Ishikawa (cell line): ENCODE results near the gene PRG3.

Experiments
- CEBPB ChIP-seq: IDR thresholded peaks from 2 replicates; pipeline ENCODE4 v1.6.1; 2012
- CREB1 ChIP-seq: IDR thresholded peaks from 2 replicates; pipeline ENCODE4 v1.6.1; 2012; ENCODE audit warnings: low read depth
- EGR1 ChIP-seq: IDR thresholded peaks from 2 replicates; pipeline ENCODE4 v1.6.1; 2012
- EP300 ChIP-seq: IDR thresholded peaks from 2 replicates; pipeline ENCODE4 v1.6.1; 2012; ENCODE audit warnings: borderline replicate concordance
- FOXM1 ChIP-seq: IDR thresholded peaks from 2 replicates; pipeline ENCODE4 v1.6.1; 2012; ENCODE audit warnings: low read depth, borderline replicate concordance
- MAX ChIP-seq: IDR thresholded peaks from 2 replicates; pipeline ENCODE4 v1.6.1; 2012
- NFIC ChIP-seq: IDR thresholded peaks from 2 replicates; pipeline ENCODE4 v1.6.1; 2012
- RAD21 ChIP-seq: IDR thresholded peaks from 2 replicates; pipeline ENCODE4 v1.6.1; 2012; ENCODE audit warnings: low read depth
- REST ChIP-seq: IDR thresholded peaks from 2 replicates; pipeline ENCODE4 v1.6.1; 2012; ENCODE audit warnings: low read depth, mild to moderate bottlenecking
- TAF1 ChIP-seq: IDR thresholded peaks from 2 replicates; pipeline ENCODE4 v1.6.1; 2012; ENCODE audit warnings: low read depth, mild to moderate bottlenecking
- TCF12 ChIP-seq: IDR thresholded peaks from 2 replicates; pipeline ENCODE4 v1.6.1; 2012; ENCODE audit warnings: low read depth
- TEAD4 ChIP-seq: IDR thresholded peaks from 2 replicates; pipeline ENCODE4 v1.6.1; 2012
- USF1 ChIP-seq: IDR thresholded peaks from 2 replicates; pipeline ENCODE4 v1.6.1; 2012
- YY1 ChIP-seq: IDR thresholded peaks from 2 replicates; pipeline ENCODE4 v1.6.1; 2012; ENCODE audit warnings: low read depth
- ZBTB7A ChIP-seq: IDR thresholded peaks from 2 replicates; pipeline ENCODE4 v1.6.1; 2012; ENCODE audit warnings: low read depth

The PRG3 gene

GRCh38 chr11:57416436-57416835 is 35.5 kb upstream of the PRG3 start:
- TF ChIP-seq EP300 (no peak), MAX (no peak), YY1 (no peak), FOXM1 (no peak), TCF12 (no peak), REST (no peak)

- TF ChIP-seq TAF1 (no peak), MAX (no peak), RAD21 (no peak)
Measured at GRCh38 chr11:57414612-57415212, 33.8 kb upstream of the PRG3 start.

- no peak for TF ChIP-seq CREB1
- no peak for TF ChIP-seq EP300
- no peak for TF ChIP-seq EGR1
- no peak for TF ChIP-seq CEBPB
- no peak for TF ChIP-seq YY1
- TF ChIP-seq MAX: no peak
Measured at GRCh38 chr11:57413681-57414080, 32.7 kb upstream of the PRG3 start.

GRCh38 chr11:57410287-57410686 is 29.3 kb upstream of the PRG3 start:
- TF ChIP-seq YY1 (no peak), TEAD4 (no peak)

GRCh38 chr11:57409321-57410100 is 28.6 kb upstream of the PRG3 start:
- TF ChIP-seq EP300 (no peak), FOXM1 (no peak), TEAD4 (no peak), TCF12 (no peak), REST (no peak), MAX (no peak), NFIC (no peak), ZBTB7A (no peak), CREB1 (no peak), USF1 (no peak), CEBPB (no peak), RAD21 (no peak), TAF1 (no peak)

- TF ChIP-seq EP300 (no peak), EGR1 (no peak), TCF12 (no peak), TEAD4 (no peak), CREB1 (no peak), NFIC (no peak), FOXM1 (no peak), ZBTB7A (no peak), MAX (no peak), CEBPB (no peak), YY1 (no peak), USF1 (no peak), RAD21 (no peak), REST (no peak)
Measured at GRCh38 chr11:57408771-57409170, 27.8 kb upstream of the PRG3 start.
